Fibroblast of lung (primary cell): Measurements from ENCODE around the gene MLXIPL. TPM values are rescaled to one million over a fixed set of nuclear protein-coding genes. Genes with fewer than 3 reads are reported as not detected.

Experiments
- DNase-seq, 2 donors: peaks; one replicate each; pipeline versions ENCODE4 v3.0.0 to v3.0.0-alpha.2; 2010; ENCODE audit warnings: low read depth in 2 of 2
- H2AFZ ChIP-seq: 2 replicates; pipeline ENCODE4 v1.5.1; 2012; ENCODE audit warnings: low read length, control low read depth, inconsistent platforms
- H3K27ac ChIP-seq: 2 replicates; pipeline ENCODE4 v1.5.1; 2011; ENCODE audit warnings: low read length, control low read depth; ENCODE audit not compliant: insufficient read depth
- H3K27me3 ChIP-seq: 2 replicates; pipeline ENCODE4 v1.5.1; 2011; ENCODE audit warnings: mild to moderate bottlenecking, low read length; ENCODE audit not compliant: control insufficient read depth, insufficient read depth
- H3K36me3 ChIP-seq: 2 replicates; pipeline ENCODE4 v1.5.1; 2011; ENCODE audit warnings: low read length; ENCODE audit not compliant: control insufficient read depth, insufficient read depth
- H3K4me1 ChIP-seq: 2 replicates; pipeline ENCODE4 v1.5.1; 2011; ENCODE audit warnings: low read length; ENCODE audit not compliant: control insufficient read depth, insufficient read depth; ENCODE audit errors: extremely low read depth
- H3K4me2 ChIP-seq: 2 replicates; pipeline ENCODE4 v1.5.1; 2011; ENCODE audit warnings: low read length, control low read depth; ENCODE audit not compliant: insufficient read depth; ENCODE audit errors: extremely low read depth
- H3K4me3 ChIP-seq, 4 experiments: fragments of 200-600 bp in 1 of 4; sonication (generic) in 1 of 4; replicated peaks in 1 of 4; 2 replicates each; pipeline ENCODE4 v1.5.1; 2011 to 2016; ENCODE audit warnings: low read length in 4 of 4, low read depth in 3 of 4, mild to moderate bottlenecking in 3 of 4, control low read depth in 2 of 4, inconsistent platforms in 1 of 4, mixed read lengths in 1 of 4; ENCODE audit not compliant: insufficient read depth in 1 of 4; ENCODE audit errors: control extremely low read depth in 1 of 4
- H3K79me2 ChIP-seq: 2 replicates; pipeline ENCODE4 v1.5.1; 2012; ENCODE audit warnings: mild to moderate bottlenecking, low read length, inconsistent platforms; ENCODE audit not compliant: control insufficient read depth, insufficient read depth
- H3K9ac ChIP-seq: 2 replicates; pipeline ENCODE4 v1.5.1; 2011; ENCODE audit warnings: mild to moderate bottlenecking, low read length, control low read depth; ENCODE audit not compliant: insufficient read depth
- H3K9me3 ChIP-seq: 2 replicates; pipeline ENCODE4 v1.5.1; 2012; ENCODE audit warnings: low read depth, low read length; ENCODE audit not compliant: control insufficient read depth, insufficient read depth
- H4K20me1 ChIP-seq: 2 replicates; pipeline ENCODE4 v1.5.1; 2011; ENCODE audit warnings: low read length; ENCODE audit not compliant: control insufficient read depth, insufficient read depth; ENCODE audit errors: extremely low read depth
- CTCF ChIP-seq, 2 donors: IDR thresholded peaks in 1 of 2; conservative IDR thresholded peaks in 1 of 2; 1 replicate in 1 of 2; 2 replicates in 1 of 2; pipeline ENCODE4 v1.5.1; 2011 to 2012; ENCODE audit warnings: low read length in 2 of 2, control low read depth in 1 of 2, inconsistent platforms in 1 of 2, low read depth in 1 of 2, mild to moderate bottlenecking in 1 of 2
- EZH2 ChIP-seq: IDR thresholded peaks from 2 replicates; pipeline ENCODE4 v1.5.1; 2012; ENCODE audit warnings: low read length, control low read depth, mild to moderate bottlenecking; ENCODE audit errors: missing control alignments
- polyA plus RNA-seq, 2 donors: library from polyadenylated mRNA; depleted of rRNA in 1 of 2; stranded (reverse) in 1 of 2; unstranded in 1 of 2; fragments of >200 nt; gene quantifications; 2 replicates each; pipeline ENCODE4 v1.2.1, GENCODE V29; 2011 to 2012; ENCODE audit warnings: missing spikeins in 1 of 2
- total RNA-seq: library from RNA; depleted of rRNA; stranded (reverse); fragments of >200 nt; gene quantifications from 2 replicates; pipeline ENCODE4 v1.2.1, GENCODE V29; 2014

Gene MLXIPL
- total and polyA plus RNA-seq, 2 donors (not counting 1 experiment from before 2014, with no cell fraction given), result not detected

GRCh38 chr7:73642834-73643233 lies 18.5 kb upstream of the MLXIPL start:
- no peaks in the 10 kb centered on the region for H3K9me3 ChIP-seq
- peak in 1 of 2 donors; percentile 25 for DNase-seq

GRCh38 chr7:73638911-73639310 lies 14.6 kb upstream of the MLXIPL start:
- Histone ChIP-seq H3K9me3 (no peaks in the 10 kb centered on the region), H3K9ac (no peak overlapping the region)

More at GRCh38 chr7:73642834-73643233, 18.5 kb upstream of the MLXIPL start:
- Histone ChIP-seq H3K9ac (no peak overlapping the region), H2AFZ (no peak overlapping the region), H3K4me3 (no peak overlapping the region), H3K79me2 (no peaks in the 10 kb centered on the region), H3K27ac (no peak overlapping the region), H3K27me3 (peaks cover 23% of the 10 kb centered on the region), H4K20me1 (no peaks in the 10 kb centered on the region), H3K4me2 (no peak overlapping the region), H3K36me3 (no peaks in the 10 kb centered on the region), H3K4me1 (no peaks in the 10 kb centered on the region)
- no peak for TF ChIP-seq EZH2
- TF ChIP-seq CTCF (conservative IDR thresholded peaks at IDR 0.05 in 1 of 2, IDR thresholded peaks at IDR 0.05 in 1 of 2; ENCODE audit: low read depth in 1 of 2, low read length in 2 of 2), result no peak

GRCh38 chr7:73635428-73636200 lies 11.3 kb upstream of the MLXIPL start:
- H3K9ac ChIP-seq, result no peak overlapping the region
- H3K9me3 ChIP-seq, result no peaks in the 10 kb centered on the region
- H3K4me3 ChIP-seq, result no peak overlapping the region
- H3K4me1 ChIP-seq, result no peaks in the 10 kb centered on the region
- H3K79me2 ChIP-seq, result no peaks in the 10 kb centered on the region
- no peak overlapping the region for H2AFZ ChIP-seq
- H3K27ac ChIP-seq, result no peak overlapping the region
- peaks cover 5% of the 10 kb centered on the region for H3K27me3 ChIP-seq
- TF ChIP-seq CTCF (conservative IDR thresholded peaks at IDR 0.05 in 1 of 2, IDR thresholded peaks at IDR 0.05 in 1 of 2; ENCODE audit: low read depth in 1 of 2, low read length in 2 of 2) (no peak), EZH2 (no peak)
- no peaks in the 10 kb centered on the region for H4K20me1 ChIP-seq
- no peaks in the 10 kb centered on the region for H3K36me3 ChIP-seq
- DNase-seq, result no peak
- H3K4me2 ChIP-seq, result no peak overlapping the region

More at GRCh38 chr7:73638911-73639310, 14.6 kb upstream of the MLXIPL start:
- Histone ChIP-seq H3K36me3 (no peaks in the 10 kb centered on the region), H2AFZ (no peak overlapping the region), H3K27ac (no peak overlapping the region), H3K4me3 (no peak overlapping the region), H3K4me2 (no peak overlapping the region), H4K20me1 (no peaks in the 10 kb centered on the region), H3K4me1 (no peaks in the 10 kb centered on the region), H3K79me2 (no peaks in the 10 kb centered on the region), H3K27me3 (peaks cover under 1% of the 10 kb centered on the region)
- no peak for DNase-seq
- TF ChIP-seq EZH2, result no peak
- no peak for TF ChIP-seq CTCF (conservative IDR thresholded peaks at IDR 0.05 in 1 of 2, IDR thresholded peaks at IDR 0.05 in 1 of 2; ENCODE audit: low read depth in 1 of 2, low read length in 2 of 2)
